A673 (cell line): ENCODE data around the gene MIDN. TPM values are rescaled to one million over a fixed set of nuclear protein-coding genes. Genes with fewer than 3 reads are reported as not detected.

Experiments used
- BruUV-seq: library from RNA; stranded (reverse); fragments of 400-500 nt; replicated peaks from 2 replicates; lab custom pipeline; 2021; lab: Mats Ljungman, UMichigan
- CTCF ChIA-PET: fragments of 300-600 bp; sonication (Branson Sonifier 250); formaldehyde crosslinking; loops from one replicate; lab custom pipeline; 2022; ENCODE audit warnings: antibody characterized with exemption; lab: Charles Lee
- POLR2A ChIA-PET: fragments of 300-600 bp; sonication (Branson Sonifier 250); formaldehyde crosslinking; loops from one replicate; lab custom pipeline; 2022; ENCODE audit warnings: antibody characterized with exemption; ENCODE audit not compliant: low non-redundant PET; lab: Charles Lee
- DNase-seq: peaks from one replicate; pipeline ENCODE4 v3.0.0-alpha.2; 2015; ENCODE audit warnings: low spot score
- H3K27ac ChIP-seq: fragments of 200-600 bp; sonication (generic); 2 replicates; pipeline ENCODE4 v1.5.1; 2016; ENCODE audit warnings: mixed run types, low read depth, mild to moderate bottlenecking, mixed read lengths, antibody characterized with exemption, low read length; ENCODE audit not compliant: poor library complexity, severe bottlenecking
- H3K27me3 ChIP-seq: fragments of 200-600 bp; sonication (generic); replicated peaks from 2 replicates; pipeline ENCODE4 v1.6.1; 2017; ENCODE audit warnings: mixed run types, low read depth, mild to moderate bottlenecking, mixed read lengths, antibody characterized with exemption, low read length; ENCODE audit not compliant: insufficient read depth, poor library complexity
- H3K36me3 ChIP-seq: fragments of 200-600 bp; sonication (generic); 2 replicates; pipeline ENCODE4 v1.6.1; 2016; ENCODE audit warnings: mixed run types, mild to moderate bottlenecking, mixed read lengths, antibody characterized with exemption, low read length; ENCODE audit not compliant: insufficient read depth, poor library complexity, severe bottlenecking
- H3K4me1 ChIP-seq: fragments of 200-600 bp; sonication (generic); 2 replicates; pipeline ENCODE4 v1.6.1; 2017; ENCODE audit warnings: mixed run types, mild to moderate bottlenecking, mixed read lengths, antibody characterized with exemption, low read length; ENCODE audit not compliant: insufficient read depth, poor library complexity, severe bottlenecking
- H3K4me3 ChIP-seq: fragments of 200-600 bp; sonication (generic); 2 replicates; pipeline ENCODE4 v1.5.1; 2016; ENCODE audit warnings: low read depth, mixed run types, mild to moderate bottlenecking, mixed read lengths, low read length; ENCODE audit not compliant: poor library complexity, severe bottlenecking
- H3K9me3 ChIP-seq: fragments of 200-600 bp; sonication (generic); 2 replicates; pipeline ENCODE4 v1.6.1; 2016; ENCODE audit warnings: mixed run types, low read depth, mild to moderate bottlenecking, mixed read lengths, antibody characterized with exemption, low read length; ENCODE audit not compliant: poor library complexity, severe bottlenecking
- EZH2 ChIP-seq: fragments of 200-600 bp; sonication (generic); IDR thresholded peaks from 2 replicates; pipeline ENCODE4 v1.6.1; 2017; ENCODE audit warnings: borderline replicate concordance, low read depth, mild to moderate bottlenecking, mixed read lengths, antibody characterized with exemption, low read length; ENCODE audit not compliant: poor library complexity, severe bottlenecking
- intact Hi-C: fragments of 100-400 bp; cut with micrococcal nuclease; formaldehyde crosslinking; loops from one replicate; pipeline ENCODE4 v1.10.0; 2022; ENCODE audit not compliant: unreplicated experiment
- total RNA-seq: library from RNA; stranded (reverse); gene quantifications from 2 replicates; pipeline ENCODE4 v1.2.3, GENCODE V29; 2021
- TF ChIP-seq, protein P1 (sequence below): fragments of 300-800, 200-600 bp; sonication (generic); conservative IDR thresholded peaks from 2 replicates; pipeline ENCODE4 v1.5.1; 2017; ENCODE audit warnings: low read depth, mild to moderate bottlenecking, antibody characterized with exemption, low read length, moderate library complexity, mixed read lengths

The MIDN gene
- total RNA-seq, 1 experiment from 2014 or later: 169 TPM

DNA sequence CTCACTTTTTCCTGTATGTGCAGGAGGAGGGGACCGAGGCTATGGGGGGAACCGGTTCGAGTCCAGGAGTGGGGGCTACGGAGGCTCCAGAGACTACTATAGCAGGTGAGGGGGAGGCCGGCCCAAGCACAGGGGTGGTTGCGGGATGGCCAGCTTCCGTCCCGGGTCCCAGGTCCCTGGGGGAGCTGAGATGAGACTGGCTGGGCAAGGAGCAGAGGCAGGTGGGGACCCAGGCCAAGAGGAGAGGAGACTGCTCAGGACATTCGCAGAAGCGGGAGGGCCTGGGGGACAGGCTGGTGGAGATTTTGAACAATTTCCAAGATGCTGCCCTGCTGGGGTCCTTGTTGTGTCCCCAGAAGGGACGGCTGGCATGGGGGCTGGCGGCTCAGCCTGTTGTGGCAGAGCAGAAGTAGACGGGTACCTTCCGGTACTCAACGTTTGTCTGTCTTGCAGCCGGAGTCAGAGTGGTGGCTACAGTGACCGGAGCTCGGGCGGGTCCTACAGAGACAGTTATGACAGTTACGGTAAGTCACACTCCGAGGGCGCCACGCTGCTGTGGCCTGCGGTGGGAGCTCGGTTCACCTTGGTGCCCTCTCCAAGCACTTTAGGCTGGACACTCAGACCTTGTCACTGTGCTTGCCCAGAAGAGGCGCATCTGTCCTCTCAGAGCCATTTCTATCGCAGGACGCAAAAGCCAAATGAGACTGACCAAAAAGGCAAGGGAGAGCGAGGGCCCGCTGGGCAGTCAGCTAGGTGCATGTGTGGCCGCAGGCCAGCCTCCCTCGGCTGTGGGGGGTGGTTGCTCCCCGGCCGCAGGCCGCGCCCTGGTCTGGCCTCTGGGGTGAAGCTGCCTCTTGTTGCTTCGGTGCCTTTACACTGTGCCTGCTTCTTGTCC is 23.4 kb downstream of the MIDN start:
- ChIA-PET CTCF (interaction anchor here (0.9 kb wide), 1 partner anchor 100 kb away, joined by 6 read pairs; no protein-coding TSS in a partner anchor), POLR2A (interaction anchor here (0.6 kb wide), 1 partner anchor 199 kb away, joined by 3 read pairs; no protein-coding TSS in a partner anchor)
- intact Hi-C loops: loop anchor here (10.0 kb wide), 2 partner anchors 173 to 323 kb away; partner anchors contain the start of gene MBD3
- no peaks in the 10 kb centered on the region for H3K9me3 ChIP-seq
- no peaks in the 10 kb centered on the region for H3K27me3 ChIP-seq
- H3K4me3 ChIP-seq: peak overlapping the region; percentile 58
- TF ChIP-seq, protein P1, sequence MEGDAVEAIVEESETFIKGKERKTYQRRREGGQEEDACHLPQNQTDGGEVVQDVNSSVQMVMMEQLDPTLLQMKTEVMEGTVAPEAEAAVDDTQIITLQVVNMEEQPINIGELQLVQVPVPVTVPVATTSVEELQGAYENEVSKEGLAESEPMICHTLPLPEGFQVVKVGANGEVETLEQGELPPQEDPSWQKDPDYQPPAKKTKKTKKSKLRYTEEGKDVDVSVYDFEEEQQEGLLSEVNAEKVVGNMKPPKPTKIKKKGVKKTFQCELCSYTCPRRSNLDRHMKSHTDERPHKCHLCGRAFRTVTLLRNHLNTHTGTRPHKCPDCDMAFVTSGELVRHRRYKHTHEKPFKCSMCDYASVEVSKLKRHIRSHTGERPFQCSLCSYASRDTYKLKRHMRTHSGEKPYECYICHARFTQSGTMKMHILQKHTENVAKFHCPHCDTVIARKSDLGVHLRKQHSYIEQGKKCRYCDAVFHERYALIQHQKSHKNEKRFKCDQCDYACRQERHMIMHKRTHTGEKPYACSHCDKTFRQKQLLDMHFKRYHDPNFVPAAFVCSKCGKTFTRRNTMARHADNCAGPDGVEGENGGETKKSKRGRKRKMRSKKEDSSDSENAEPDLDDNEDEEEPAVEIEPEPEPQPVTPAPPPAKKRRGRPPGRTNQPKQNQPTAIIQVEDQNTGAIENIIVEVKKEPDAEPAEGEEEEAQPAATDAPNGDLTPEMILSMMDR: no peak
- no peak for TF ChIP-seq EZH2
- no peak for DNase-seq
- H3K27ac ChIP-seq: peak overlapping the region; percentile 99
- H3K4me1 ChIP-seq: peaks cover 75% of the 10 kb centered on the region
- H3K36me3 ChIP-seq: peaks cover 48% of the 10 kb centered on the region
- BruUV-seq: no TSS peak

DNA sequence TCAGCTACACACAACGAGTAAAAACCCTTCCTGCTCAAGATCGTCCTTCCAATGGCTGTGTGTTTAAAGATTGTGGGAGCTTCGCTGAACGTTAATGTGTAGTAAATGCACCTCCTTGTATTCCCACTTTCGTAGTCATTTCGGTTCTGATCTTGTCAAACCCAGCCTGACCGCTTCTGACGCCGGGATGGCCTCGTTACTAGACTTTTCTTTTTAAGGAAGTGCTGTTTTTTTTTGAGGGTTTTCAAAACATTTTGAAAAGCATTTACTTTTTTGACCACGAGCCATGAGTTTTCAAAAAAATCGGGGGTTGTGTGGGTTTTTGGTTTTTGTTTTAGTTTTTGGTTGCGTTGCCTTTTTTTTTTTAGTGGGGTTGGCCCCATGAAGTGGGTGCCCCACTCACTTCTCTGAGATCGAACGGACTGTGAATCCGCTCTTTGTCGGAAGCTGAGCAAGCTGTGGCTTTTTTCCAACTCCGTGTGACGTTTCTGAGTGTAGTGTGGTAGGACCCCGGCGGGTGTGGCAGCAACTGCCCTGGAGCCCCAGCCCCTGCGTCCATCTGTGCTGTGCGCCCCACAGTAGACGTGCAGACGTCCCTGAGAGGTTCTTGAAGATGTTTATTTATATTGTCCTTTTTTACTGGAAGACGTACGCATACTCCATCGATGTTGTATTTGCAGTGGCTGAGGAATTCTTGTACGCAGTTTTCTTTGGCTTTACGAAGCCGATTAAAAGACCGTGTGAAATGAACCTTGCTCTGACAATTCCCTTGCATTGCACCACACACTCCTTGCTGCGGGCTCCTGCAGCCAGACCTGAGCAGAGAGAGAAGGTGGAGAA is 24.3 kb downstream of the MIDN start:
- POLR2A ChIA-PET: interaction anchor here (0.6 kb wide), 1 partner anchor 200 kb away, joined by 3 read pairs; no protein-coding TSS in a partner anchor
- H3K27me3 ChIP-seq: no peaks in the 10 kb centered on the region
- DNase-seq: no peak
- TF ChIP-seq, protein P1: no peak
- no peak for TF ChIP-seq EZH2
- H3K4me3 ChIP-seq: peak overlapping the region; percentile 58
- intact Hi-C loops: loop anchor here (10.0 kb wide), 2 partner anchors 172 to 322 kb away; partner anchors contain the start of gene MBD3
- no peaks in the 10 kb centered on the region for H3K9me3 ChIP-seq
- no TSS peak for BruUV-seq
- peak overlapping the region; percentile 99 for H3K27ac ChIP-seq
- CTCF ChIA-PET: interaction anchor here (0.9 to 1.6 kb wide), 2 partner anchors 28 to 100 kb away, joined by 5 to 6 read pairs; no protein-coding TSS in a partner anchor
- peaks cover 48% of the 10 kb centered on the region for H3K36me3 ChIP-seq
- peaks cover 68% of the 10 kb centered on the region for H3K4me1 ChIP-seq
